Measurements from ENCODE around the gene TFE3.
"Not testable (repeated sequence)": the region's sequence is repeated elsewhere in the genome, so short reads cannot be mapped to it uniquely, and the experiment has no call there.

Gene TFE3

DNA sequence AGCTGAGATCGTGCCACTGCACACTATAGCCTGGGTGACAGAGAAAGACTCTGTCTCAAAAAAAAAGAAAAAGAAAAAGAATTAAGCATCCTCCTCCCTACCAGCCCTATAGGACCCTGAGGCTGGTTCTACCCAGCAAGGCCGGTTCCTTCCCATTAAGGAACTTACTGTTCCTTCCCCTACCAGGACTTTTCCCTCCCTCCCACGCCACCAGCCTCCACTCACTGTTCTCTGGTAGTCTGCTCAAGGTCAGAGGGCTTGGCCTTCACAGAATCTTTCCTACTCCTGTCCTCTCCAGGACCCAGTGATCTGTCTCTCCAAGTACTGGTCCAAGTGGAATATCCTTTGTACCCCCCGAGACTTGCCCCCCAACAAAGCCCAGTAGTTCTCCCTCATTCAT lies 42.5 kb downstream of the TFE3 start:
- FAIRE-seq, result no peak

DNA sequence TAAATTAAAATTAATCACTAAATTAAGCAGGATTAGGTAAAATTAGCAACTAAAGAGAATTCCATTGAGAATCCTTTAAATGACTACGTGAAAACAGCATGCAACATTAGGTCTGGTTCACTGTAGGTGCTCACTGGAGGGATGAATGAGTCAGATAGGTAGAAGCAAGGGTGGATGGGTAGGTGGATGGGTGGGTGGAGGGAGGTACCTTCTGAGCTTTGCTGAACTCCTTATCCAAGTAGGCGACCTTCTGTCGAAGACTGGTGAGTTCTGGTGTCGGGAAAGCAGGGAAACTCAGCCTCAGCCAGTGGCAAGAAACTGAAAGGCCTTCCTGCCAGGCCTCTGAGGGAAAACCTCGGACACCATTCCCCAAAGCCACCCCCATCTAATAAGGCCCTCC lies 44.1 kb downstream of the TFE3 start:
- FAIRE-seq, result no peak

DNA sequence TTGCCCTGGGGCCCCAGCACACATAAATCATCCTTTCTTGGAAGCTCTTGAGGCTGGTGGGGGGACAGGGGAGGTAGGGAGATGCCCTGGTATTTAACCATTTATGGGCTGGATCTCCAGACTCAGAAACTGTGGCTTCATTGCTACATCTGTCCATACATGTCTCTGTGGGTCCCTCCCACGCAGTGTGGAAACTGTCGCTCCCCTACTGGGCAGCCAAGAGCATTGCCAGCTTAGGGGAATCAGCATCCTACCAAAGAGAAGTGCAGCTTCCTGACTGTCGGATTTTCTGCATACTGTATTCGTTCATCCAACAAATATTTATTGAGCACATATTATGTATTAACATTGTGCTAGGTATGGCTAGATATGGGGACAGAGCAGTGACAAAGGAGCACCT lies 44.8 kb downstream of the TFE3 start:
- FAIRE-seq, result no peak

DNA sequence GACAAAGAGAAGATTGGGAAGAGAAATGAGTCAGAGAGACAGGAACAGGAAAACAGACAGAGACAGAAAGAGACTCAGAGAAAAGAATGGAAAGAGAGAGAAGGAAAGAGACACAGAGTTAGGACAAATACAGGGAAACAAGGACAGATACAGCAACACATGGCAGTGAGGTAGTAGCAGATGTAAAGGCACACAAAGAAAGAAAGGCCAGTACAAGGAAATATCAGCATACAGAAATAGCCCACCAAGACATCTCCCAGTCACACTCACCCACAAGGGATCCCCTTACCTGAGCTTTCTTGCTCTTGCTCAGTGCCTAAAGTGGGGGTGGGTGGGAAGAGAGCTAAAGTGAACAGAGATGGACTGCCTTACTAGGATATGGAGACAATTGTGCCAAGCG lies 45.3 kb downstream of the TFE3 start:
- FAIRE-seq, result no peak

DNA sequence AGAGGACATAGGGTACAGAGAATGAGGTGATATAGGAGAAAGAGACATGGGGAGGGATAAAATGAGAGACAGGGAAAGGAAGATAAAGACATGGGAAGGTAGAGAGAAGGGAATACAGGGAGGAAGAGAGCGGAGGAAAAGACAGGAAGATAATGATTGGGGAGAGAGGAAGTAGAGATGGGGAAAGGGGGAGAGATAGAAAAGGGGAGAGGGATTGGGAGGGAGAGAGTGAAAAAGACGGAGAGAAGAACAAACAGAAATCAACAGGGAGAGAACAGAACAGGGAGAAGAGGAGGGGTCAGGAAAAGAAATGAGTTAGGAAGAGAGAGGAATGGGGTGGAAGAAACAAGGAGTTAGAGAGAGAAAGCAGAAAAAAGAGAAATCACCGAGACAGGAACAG lies 45.7 kb downstream of the TFE3 start:
- no peak for FAIRE-seq

DNA sequence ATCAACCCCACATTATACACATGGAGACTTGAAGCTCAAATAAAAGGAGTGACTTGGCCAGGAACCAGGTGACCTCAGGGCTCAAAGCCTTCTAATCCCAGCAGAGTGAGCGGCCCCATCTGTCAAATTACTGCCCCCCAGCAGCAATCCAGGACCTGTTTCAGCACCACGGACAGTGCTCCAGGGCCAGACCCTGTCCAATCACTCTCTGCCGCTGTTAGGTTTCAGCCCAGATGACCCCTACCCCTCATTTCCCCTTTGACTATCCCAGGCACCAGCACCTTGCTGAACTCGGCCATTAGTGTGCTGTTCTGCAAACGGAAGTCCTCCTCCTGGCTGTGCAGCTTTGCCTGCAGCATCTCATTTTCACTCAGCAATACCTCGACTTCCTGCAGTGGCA lies 46.2 kb downstream of the TFE3 start:
- FAIRE-seq, result no peak

DNA sequence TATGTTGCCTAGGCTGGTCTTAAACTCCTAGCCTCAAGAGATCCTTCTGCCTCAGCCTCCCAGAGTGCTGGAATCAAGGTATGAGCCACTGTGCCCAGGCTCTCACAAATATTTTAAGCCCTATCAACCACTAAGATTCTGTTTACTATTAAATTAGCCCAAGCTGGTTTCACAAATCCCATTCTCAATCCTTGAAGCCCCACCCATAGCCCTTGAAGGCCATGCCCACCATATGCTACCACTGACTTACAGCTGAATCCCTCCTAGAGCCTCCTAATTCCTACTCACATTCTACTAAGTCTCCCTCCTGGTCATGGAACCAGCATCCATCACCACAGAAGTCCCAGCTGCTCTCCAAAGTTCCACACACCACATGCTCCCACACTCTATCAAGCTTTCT lies 50.8 kb downstream of the TFE3 start:
- no peak for FAIRE-seq

DNA sequence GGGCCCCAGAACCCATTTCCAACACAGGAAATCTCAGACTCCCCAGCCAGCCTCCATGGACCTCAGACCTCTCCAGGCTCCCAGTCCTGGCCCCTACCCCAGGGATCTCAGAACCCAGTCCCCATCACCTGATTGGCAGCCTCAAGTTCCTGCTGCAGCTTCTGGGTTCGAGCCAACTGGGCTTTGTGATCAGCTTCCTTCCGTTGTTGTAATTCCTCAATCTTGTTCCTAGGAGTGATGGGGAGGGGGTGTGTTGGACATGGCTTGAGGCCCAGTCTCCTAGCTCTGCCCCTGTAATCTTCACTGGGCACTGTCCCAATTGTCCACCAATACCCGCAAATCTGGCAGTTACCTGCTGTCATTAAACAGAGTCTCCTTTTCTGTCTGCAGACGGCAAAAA lies 53.7 kb downstream of the TFE3 start:
- no peak for FAIRE-seq

DNA sequence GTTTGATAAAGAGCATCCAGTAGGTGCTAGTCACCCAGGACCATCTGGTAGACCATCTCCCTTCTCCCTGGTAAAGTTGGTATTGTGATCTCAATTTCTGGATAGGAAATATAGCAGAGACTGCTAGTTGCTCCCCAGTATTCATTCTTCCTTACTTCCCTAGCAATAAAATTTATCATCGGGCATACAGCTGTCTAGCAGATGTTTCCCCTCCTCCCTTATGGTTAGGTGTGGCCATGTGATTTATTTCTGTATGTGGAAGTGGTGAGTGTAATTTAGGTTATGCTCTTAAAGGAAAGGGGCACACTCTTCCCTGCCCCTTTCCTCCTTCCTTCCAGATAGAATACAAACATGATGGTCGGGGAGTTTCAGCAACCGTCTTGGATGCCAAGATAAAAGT lies 59.3 kb downstream of the TFE3 start:
- no peak for FAIRE-seq

DNA sequence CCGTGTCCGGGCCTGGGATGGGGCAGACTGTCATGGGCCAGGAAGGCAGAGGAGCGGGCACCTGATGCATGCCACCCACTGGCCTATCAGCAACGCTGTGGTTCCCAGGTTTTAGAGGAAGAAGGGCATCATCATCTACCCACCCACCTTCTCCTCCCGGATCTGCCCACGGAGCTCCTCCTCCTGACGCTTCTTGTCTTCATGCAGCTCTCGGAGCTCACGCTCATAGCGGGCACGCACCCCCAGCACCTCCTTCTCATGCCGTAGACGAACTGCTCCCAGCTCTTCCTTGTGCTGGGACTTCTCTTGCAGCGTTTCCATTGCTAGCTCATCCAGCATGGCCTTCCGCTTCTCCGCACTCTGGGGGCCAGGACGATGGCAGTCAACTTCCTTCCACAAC lies 60.1 kb downstream of the TFE3 start:
- FAIRE-seq, result no peak

DNA sequence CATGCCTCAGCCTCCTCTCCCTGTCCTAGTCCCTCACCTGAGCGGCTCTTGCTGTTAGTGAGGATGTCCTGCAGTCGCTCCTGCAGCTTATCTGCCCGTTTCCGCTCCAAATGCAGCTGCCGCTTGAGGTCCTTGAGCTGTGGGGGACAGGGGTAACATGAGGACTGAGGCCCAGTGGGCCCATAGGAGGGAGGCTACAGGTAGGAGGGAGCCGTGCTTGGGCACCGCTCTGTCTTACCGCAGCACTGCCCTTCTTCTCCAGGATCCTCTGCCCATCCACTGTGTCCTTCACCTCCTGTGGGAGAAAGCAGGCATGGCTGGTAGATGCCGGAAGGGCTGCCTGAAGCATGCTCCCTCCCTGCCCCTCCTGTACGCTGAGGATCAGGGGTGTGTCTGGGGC lies 62.0 kb downstream of the TFE3 start:
- no peak for FAIRE-seq

DNA sequence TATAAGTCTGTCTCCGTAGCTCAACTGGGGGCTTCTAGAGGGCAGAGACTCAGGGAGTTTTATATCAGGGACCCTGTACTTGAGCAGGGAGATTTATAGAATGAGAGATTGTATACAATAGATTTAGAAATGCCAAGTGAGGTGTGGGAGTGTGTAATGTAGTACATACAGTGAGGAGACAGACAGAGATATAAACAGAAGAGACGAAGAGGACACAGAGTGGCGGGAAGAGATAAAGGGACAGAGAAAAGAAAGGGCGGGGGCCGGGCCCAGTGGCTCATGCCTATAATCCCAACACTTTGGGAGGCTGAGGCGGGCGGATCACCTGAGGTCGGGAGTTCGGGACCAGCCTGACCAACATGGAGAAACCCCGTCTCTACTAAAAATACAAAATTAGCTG lies 62.8 kb downstream of the TFE3 start:
- not testable (repeated sequence) for FAIRE-seq
